ENCODE measurements around the gene TPCN2. TPM values are rescaled to one million over a fixed set of nuclear protein-coding genes. Genes with fewer than 3 reads are reported as not detected.

TPCN2 gene
- total and polyA plus RNA-seq, 12 donors = 3.4 to 19.2 (median 7.8) TPM

DNA sequence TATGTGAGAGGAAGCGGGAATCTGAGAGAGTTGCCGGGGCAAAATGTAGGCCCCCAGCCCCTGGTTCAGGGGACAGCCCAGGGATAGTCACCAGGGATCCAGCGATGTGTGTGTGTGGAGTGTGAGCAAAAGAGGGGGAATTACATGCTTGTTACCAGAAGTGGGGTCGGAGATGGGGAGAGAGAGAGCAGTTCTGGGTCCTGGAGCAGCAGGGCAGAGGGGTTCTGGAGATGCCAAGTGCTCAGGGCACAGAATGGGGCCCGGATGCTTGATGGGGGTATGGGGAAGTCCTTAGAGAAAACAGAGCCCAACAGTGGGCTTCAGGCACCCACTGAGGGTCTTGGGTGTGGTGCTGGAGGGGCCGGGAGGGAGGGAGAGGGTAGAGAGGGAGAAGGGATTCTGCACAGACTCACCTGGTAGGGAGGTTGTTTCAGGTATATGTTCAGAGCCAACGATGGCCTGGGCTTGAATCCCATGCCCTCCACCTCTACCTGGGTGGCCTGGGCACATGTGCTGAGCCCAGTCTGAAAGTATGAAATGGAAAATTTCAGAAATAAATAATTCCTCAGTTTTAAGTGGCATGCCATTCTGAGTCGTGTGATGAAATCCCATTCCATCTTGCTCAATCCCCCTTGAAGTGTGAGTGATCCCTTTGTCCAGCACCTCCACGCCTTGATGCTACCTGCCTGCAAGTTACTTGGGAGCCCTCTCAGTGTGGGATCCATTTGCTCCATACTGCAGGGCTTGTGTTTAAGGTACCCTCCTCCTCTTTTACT lies 119.4 kb downstream of the TPCN2 start:
- Histone ChIP-seq H3K27me3 (no peaks in the 10 kb centered on the region), H3K4me3 (no peak overlapping the region), H3K36me3 (no peaks in the 10 kb centered on the region), H3K4me1 (peaks cover 4 to 19% (median 13%) of the 10 kb centered on the region in 9 donors), H3K9me3 (peaks cover 0 to 14% (median 0%) of the 10 kb centered on the region in 11 donors), H3K27ac (no peak overlapping the region)
- WGBS, 2 donors = 83 to 91% methylated on average over 9 of the region's 9 CpGs
- intact Hi-C loops (cut with DNase I) = no loop called here
- ATAC-seq (no peak), DNase-seq (no peak)
- TF ChIP-seq, protein P1, sequence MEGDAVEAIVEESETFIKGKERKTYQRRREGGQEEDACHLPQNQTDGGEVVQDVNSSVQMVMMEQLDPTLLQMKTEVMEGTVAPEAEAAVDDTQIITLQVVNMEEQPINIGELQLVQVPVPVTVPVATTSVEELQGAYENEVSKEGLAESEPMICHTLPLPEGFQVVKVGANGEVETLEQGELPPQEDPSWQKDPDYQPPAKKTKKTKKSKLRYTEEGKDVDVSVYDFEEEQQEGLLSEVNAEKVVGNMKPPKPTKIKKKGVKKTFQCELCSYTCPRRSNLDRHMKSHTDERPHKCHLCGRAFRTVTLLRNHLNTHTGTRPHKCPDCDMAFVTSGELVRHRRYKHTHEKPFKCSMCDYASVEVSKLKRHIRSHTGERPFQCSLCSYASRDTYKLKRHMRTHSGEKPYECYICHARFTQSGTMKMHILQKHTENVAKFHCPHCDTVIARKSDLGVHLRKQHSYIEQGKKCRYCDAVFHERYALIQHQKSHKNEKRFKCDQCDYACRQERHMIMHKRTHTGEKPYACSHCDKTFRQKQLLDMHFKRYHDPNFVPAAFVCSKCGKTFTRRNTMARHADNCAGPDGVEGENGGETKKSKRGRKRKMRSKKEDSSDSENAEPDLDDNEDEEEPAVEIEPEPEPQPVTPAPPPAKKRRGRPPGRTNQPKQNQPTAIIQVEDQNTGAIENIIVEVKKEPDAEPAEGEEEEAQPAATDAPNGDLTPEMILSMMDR (IDR thresholded peaks at IDR 0.05) = no peak

DNA sequence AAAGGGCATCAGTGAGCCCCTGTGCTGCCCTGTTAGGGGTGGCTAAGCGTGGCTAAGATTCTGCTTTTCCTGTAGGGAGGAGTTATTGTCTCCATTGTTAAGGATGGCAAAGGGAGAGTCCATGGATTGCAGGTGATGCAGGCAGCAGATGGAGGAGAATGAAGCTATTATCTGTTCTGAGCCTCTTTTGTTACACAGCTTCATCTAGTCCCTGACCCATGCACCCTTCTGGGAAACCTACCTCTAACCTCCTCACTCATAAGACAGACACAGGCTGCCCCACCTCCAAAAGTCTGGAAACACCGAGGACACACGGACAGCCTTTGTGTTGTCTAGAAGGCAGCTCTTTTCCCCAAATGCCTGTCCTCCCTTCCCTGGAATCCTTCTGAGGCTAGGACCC lies 120.7 kb downstream of the TPCN2 start:
- Histone ChIP-seq H3K27ac (no peak overlapping the region), H3K4me3 (no peak overlapping the region), H3K27me3 (no peaks in the 10 kb centered on the region), H3K9me3 (peaks cover 0 to 6% (median 0%) of the 10 kb centered on the region in 11 donors), H3K36me3 (no peaks in the 10 kb centered on the region), H3K4me1 (peaks cover 4 to 19% (median 13%) of the 10 kb centered on the region in 9 donors)
- intact Hi-C loops (cut with DNase I) = no loop called here
- WGBS, 2 donors = 97 to 98% methylated on average over 3 of the region's 3 CpGs
- no peak for ATAC-seq
- TF ChIP-seq, protein P1 (IDR thresholded peaks at IDR 0.05) = no peak
- DNase-seq = no peak

DNA sequence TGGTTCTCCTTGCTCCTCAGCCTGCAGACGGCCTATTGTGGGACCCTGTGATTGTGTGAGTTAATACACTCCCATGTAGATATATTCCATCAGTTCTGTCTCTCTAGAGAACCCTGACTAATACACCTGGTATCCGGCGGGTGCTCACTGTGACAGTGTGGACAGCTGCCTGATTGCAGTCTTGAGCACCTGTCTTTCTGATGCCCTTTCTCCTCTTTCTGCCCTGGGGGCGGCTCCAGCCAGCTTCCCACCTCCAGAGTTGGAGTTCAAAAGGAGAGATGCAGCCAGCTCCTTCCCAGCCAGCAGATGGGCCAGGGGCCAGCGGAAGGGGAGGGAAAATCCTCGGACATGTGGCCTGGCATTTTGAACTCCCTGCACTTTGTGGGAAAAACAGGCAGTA lies 122.0 kb downstream of the TPCN2 start:
- Histone ChIP-seq H3K4me1 (peaks cover 4 to 18% (median 13%) of the 10 kb centered on the region in 9 donors), H3K27ac (no peak overlapping the region), H3K4me3 (no peak overlapping the region), H3K36me3 (no peaks in the 10 kb centered on the region), H3K27me3 (no peaks in the 10 kb centered on the region), H3K9me3 (peaks cover 0 to 16% (median 0%) of the 10 kb centered on the region in 11 donors)
- TF ChIP-seq, protein P1 (IDR thresholded peaks at IDR 0.05) = no peak
- no peak for DNase-seq
- intact Hi-C loops (cut with DNase I) = no loop called here
- 75 to 83% methylated on average over 6 of the region's 6 CpGs for WGBS, 2 donors
- no peak for ATAC-seq

DNA sequence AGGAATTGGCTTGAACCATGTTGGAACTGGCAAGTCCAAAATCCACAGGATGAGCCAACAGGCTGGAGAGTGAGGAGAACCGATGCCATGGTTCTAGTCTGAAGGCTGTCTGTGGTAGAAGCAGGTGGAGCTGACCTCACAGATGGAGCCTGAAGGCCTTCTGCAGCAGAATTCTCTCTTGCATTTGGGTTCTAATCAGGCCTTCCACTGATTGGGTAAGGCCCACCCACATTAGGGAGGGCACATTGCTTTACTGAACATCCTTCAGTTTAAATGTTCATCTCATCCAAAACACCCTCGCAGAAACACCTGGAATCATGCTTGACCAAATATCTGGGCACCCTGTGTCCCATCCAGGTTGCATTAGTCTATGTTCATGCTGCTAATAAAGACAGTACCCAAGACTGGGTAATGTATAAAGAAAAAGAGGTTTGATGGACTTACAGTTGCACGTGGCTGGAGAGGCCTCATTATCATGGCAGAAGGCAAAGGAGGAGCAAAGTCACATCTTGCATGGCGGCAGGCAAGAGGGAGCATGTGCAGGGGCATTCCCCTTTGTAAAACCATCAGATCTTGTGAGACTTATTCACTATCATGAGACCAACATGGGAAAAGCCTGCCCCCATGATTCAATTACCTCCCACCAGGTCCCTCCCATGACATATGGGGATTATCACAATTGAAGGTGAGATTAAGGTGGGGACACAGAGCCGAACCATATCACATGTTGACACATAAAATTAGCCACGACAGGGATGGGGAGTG lies 122.9 kb downstream of the TPCN2 start:
- Histone ChIP-seq H3K27ac (no peak overlapping the region), H3K9me3 (peaks cover 0 to 19% (median 0%) of the 10 kb centered on the region in 11 donors), H3K36me3 (no peaks in the 10 kb centered on the region), H3K27me3 (no peaks in the 10 kb centered on the region), H3K4me3 (no peak overlapping the region), H3K4me1 (peaks cover 0 to 8% (median 6%) of the 10 kb centered on the region in 9 donors)
- ATAC-seq (no peak), DNase-seq (no peak)
- TF ChIP-seq, protein P1 (IDR thresholded peaks at IDR 0.05) = no peak
- intact Hi-C loops (cut with DNase I) = no loop called here
- 87 to 92% methylated on average over 6 of the region's 6 CpGs for WGBS, 2 donors

All from heart right ventricle (tissue), 16 donors.